GM12872 (cell line): ENCODE results near the gene ARHGEF16.

Experiments
- TF ChIP-seq, protein P1 (sequence below): IDR thresholded peaks from 3 replicates; pipeline ENCODE4 v1.5.1; 2011; ENCODE audit warnings: low read depth, mild to moderate bottlenecking, low read length, moderate library complexity; ENCODE audit not compliant: insufficient read depth

Gene ARHGEF16

GRCh38 chr1:3423896-3424611 is 30.4 kb upstream of the ARHGEF16 start:
- TF ChIP-seq, protein P1, sequence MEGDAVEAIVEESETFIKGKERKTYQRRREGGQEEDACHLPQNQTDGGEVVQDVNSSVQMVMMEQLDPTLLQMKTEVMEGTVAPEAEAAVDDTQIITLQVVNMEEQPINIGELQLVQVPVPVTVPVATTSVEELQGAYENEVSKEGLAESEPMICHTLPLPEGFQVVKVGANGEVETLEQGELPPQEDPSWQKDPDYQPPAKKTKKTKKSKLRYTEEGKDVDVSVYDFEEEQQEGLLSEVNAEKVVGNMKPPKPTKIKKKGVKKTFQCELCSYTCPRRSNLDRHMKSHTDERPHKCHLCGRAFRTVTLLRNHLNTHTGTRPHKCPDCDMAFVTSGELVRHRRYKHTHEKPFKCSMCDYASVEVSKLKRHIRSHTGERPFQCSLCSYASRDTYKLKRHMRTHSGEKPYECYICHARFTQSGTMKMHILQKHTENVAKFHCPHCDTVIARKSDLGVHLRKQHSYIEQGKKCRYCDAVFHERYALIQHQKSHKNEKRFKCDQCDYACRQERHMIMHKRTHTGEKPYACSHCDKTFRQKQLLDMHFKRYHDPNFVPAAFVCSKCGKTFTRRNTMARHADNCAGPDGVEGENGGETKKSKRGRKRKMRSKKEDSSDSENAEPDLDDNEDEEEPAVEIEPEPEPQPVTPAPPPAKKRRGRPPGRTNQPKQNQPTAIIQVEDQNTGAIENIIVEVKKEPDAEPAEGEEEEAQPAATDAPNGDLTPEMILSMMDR, result no peak

DNA sequence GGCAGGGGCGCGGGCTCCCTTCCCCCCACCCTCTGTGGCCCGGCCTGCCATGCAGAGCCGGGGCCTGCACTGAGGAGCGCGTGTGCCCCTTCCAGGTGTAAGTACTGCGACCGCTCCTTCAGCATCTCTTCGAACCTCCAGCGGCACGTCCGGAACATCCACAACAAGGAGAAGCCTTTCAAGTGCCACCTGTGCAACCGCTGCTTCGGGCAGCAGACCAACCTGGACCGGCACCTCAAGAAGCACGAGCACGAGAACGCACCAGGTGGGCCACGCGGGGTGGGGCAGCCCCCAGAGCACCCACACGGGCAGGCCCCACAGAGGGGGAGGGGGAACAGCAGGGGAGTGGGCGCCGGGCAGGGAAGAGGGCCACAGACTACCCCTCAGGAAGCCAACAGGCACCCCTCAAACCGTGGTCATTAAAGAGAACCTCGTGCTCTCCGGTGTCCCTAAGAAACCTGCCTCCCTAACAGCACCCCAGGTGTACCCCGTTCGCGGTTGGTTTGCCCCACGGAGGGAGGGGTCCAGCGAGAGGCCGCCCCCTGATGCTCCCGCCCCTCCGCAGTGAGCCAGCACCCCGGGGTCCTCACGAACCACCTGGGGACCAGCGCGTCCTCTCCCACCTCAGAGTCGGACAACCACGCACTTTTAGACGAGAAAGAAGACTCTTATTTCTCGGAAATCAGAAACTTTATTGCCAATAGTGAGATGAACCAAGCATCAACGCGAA is 28.8 kb upstream of the ARHGEF16 start:
- TF ChIP-seq, protein P1, result no peak

DNA sequence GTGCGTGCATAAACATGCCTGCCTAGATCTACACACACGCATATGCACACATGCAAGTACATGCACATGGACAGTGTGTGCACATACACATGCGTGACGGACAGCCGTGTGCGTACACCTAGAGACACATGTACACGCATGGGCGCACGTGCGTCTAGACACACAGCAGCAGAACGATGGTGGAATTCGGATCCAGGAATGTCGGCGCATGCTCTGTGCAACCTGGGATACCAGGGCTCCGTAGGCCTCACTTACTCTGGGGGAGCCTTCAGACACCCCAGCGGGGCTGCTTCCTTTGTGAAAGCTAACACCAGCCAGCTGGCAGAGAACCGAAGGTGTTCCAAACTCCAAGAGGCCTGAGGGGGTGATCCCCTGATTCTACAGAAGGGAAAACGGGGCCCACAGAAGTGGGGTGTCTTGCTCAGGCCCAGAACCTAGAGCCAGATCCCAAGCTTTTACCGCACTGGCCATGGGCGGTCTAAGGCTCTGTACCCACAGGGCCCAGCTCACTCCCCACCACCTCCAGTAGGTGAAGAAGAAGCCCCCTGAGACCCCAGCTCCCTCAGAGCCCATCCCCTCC is 27.4 kb upstream of the ARHGEF16 start:
- TF ChIP-seq, protein P1, result no peak

DNA sequence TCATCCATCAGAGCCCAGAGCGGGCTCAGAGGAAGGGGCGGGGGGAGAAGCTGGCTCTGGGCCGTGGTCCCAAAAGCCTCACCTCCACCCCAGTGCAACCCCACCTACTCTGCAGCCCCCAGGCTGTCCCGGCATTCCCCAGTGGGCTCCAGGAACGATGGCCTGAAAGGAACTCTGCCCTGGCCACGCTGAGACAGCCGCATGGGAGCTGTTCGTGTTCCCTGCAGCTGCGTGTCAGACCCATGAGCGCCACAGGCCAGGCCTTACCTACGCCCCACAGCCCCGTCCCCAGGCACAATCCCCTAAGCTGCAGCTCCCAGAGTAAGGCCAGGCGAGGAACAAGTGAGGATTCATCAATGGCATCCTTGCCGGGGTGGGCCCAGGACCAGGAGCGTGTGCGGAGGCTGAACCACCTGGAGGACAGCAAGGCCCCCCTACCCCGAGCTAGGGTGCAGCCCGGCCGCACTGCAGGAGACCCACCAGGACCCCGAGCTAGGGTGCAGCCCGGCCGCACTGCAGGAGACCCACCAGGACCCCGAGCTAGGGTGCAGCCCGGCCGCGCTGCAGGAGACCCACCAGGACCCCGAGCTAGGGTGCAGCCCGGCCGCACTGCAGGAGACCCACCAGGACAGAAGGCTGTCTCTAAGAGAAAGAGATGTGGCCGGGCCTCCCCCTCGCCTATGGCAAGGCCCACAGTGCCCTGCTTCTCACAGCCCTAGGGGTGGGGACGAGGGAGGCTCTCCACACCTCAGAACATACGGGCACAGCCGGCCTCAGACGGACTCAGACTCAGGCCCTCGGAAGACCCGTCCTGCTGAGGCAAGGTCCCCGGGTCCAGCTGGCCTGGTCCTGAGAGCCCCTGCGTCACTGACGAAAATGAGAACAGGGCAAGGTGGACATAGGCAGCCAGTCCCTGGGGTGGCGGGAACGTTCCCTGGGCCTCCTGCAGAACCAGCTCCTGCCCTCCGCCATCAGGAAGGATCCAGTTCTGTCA is 26.5 kb upstream of the ARHGEF16 start:
- TF ChIP-seq, protein P1, result no peak

DNA sequence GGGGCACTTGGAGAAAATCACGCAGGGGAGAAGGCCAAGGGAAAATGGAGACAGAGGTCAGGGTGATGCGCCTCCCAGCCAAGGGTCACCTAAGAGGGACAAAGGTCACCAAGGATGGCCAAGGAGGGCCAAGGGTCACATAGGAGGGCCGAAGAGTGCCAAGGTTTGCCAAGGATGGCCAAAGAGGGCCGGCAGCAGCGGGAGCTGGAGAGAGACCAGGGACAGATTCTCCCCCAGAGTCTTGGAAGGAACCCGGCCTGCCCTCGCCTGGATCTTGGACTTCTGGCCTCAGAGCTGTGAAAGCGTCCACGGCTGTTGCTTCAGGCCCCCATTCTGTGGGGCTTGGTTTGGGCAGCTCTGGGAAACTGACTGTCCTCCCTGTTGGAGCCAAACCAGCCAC is 25.6 kb upstream of the ARHGEF16 start:
- TF ChIP-seq, protein P1, result no peak

DNA sequence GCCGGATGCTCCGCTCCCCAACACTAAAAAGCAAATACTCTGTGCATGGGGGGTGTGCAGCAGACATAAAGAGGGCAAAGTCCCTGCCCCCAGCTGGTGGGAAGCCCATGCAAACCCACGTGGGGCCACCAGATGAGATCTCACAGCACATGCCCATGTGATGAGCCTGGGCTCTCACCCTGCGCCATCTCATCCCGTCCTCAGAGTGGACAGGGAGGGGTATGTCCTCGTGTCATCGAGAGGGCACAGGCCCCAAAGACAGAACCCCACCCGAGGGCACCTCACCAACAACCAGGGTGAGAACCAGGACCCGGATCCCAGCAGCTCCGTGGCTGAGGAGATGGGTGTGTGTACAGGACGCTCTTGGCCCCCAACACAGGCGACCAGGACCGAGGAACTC is 25.1 kb upstream of the ARHGEF16 start:
- TF ChIP-seq, protein P1, result no peak
